ENCODE measurements around the gene ARHGAP15. TPM values are rescaled to one million over a fixed set of nuclear protein-coding genes. Genes with fewer than 3 reads are reported as not detected.

The ARHGAP15 gene
- total and polyA plus RNA-seq, 2 experiments from 2014 or later, result 0.26 TPM; not detected in 1

- Histone ChIP-seq H3K27me3 (ENCODE audit: insufficient read depth) (no peaks in the 10 kb centered on the region), H2AFZ (no peak overlapping the region), H3K79me2 (replicated peaks; ENCODE audit: insufficient read depth) (no peaks in the 10 kb centered on the region), H3K27ac (ENCODE audit: low read depth) (no peak overlapping the region), H3K36me3 (ENCODE audit: insufficient read depth) (no peaks in the 10 kb centered on the region), H3K4me1 (ENCODE audit: insufficient read depth) (no peaks in the 10 kb centered on the region), H3K4me2 (no peak overlapping the region), H3K4me3 (no peak overlapping the region), H4K20me1 (replicated peaks; ENCODE audit: insufficient read depth) (no peaks in the 10 kb centered on the region), H3F3A (replicated peaks; ENCODE audit: low read depth) (no peaks in the 10 kb centered on the region), H3K9me2 (ENCODE audit: insufficient read depth) (0 out of 2 replicates have a peak, but pooled peaks cover 9% of the 10 kb centered on the region)
- H3K27ac Mint-ChIP-seq, result no peak overlapping the region
- H3K27me3 Mint-ChIP-seq (ENCODE audit: insufficient read depth, low read depth, poor library complexity), result no peaks in the 10 kb centered on the region
- DNase-seq (ENCODE audit: low spot score) (no peak), ATAC-seq (no peak)
- H3K36me3 Mint-ChIP-seq (ENCODE audit: low read depth), result no peaks in the 10 kb centered on the region
- no peak overlapping the region for H3K4me3 Mint-ChIP-seq
- TF ChIP-seq EZH2 (IDR thresholded peaks at IDR 0.05; ENCODE audit: low read depth, unreplicated experiment) (no peak), JUNB (IDR thresholded peaks at IDR 0.05; ENCODE audit: unreplicated experiment) (no peak), REST (IDR thresholded peaks at IDR 0.05; ENCODE audit: unreplicated experiment) (no peak), POLR2AphosphoS5 (IDR thresholded peaks at IDR 0.05; ENCODE audit: low read depth) (no peak), NANOG (IDR thresholded peaks at IDR 0.05; ENCODE audit: borderline replicate concordance) (no peak), ZNF462 (CRISPR knock-in tag; IDR thresholded peaks at IDR 0.05) (no peak), EZH2phosphoT487 (IDR thresholded peaks at IDR 0.05; ENCODE audit: unreplicated experiment) (no peak), CREB1 (CRISPR knock-in tag; IDR thresholded peaks at IDR 0.05; ENCODE audit: low read depth) (no peak), STAT1 (IDR thresholded peaks at IDR 0.05; ENCODE audit: unreplicated experiment) (no peak), ZNF114 (CRISPR knock-in tag; IDR thresholded peaks at IDR 0.05) (no peak), ZNF331 (CRISPR knock-in tag; IDR thresholded peaks at IDR 0.05; ENCODE audit: low read depth) (no peak)
- TF ChIP-seq, protein P1, sequence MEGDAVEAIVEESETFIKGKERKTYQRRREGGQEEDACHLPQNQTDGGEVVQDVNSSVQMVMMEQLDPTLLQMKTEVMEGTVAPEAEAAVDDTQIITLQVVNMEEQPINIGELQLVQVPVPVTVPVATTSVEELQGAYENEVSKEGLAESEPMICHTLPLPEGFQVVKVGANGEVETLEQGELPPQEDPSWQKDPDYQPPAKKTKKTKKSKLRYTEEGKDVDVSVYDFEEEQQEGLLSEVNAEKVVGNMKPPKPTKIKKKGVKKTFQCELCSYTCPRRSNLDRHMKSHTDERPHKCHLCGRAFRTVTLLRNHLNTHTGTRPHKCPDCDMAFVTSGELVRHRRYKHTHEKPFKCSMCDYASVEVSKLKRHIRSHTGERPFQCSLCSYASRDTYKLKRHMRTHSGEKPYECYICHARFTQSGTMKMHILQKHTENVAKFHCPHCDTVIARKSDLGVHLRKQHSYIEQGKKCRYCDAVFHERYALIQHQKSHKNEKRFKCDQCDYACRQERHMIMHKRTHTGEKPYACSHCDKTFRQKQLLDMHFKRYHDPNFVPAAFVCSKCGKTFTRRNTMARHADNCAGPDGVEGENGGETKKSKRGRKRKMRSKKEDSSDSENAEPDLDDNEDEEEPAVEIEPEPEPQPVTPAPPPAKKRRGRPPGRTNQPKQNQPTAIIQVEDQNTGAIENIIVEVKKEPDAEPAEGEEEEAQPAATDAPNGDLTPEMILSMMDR (conservative IDR thresholded peaks at IDR 0.05; ENCODE audit: low read depth in 2 of 2), result no peak
- TF ChIP-seq, protein P2, sequence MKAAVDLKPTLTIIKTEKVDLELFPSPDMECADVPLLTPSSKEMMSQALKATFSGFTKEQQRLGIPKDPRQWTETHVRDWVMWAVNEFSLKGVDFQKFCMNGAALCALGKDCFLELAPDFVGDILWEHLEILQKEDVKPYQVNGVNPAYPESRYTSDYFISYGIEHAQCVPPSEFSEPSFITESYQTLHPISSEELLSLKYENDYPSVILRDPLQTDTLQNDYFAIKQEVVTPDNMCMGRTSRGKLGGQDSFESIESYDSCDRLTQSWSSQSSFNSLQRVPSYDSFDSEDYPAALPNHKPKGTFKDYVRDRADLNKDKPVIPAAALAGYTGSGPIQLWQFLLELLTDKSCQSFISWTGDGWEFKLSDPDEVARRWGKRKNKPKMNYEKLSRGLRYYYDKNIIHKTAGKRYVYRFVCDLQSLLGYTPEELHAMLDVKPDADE (IDR thresholded peaks at IDR 0.05), result no peak
- H3K4me1 Mint-ChIP-seq, result no peaks in the 10 kb centered on the region
- H3K9me3 Mint-ChIP-seq, result no peaks in the 10 kb centered on the region; the same call in 2 of the 3 replicates
Measured at GRCh38 chr2:143087033-143087432, 42.2 kb upstream of the ARHGAP15 start.

All from GM23338 (cell line).